Measurements from ENCODE around the gene PANX1. TPM values are rescaled to one million over a fixed set of nuclear protein-coding genes. Genes with fewer than 3 reads are reported as not detected.
A peak's percentile ranks its signal among the peaks of the same experiment; 100 is the strongest.

The PANX1 gene
- total RNA-seq, 1 experiment from 2014 or later = 39.0 TPM

DNA sequence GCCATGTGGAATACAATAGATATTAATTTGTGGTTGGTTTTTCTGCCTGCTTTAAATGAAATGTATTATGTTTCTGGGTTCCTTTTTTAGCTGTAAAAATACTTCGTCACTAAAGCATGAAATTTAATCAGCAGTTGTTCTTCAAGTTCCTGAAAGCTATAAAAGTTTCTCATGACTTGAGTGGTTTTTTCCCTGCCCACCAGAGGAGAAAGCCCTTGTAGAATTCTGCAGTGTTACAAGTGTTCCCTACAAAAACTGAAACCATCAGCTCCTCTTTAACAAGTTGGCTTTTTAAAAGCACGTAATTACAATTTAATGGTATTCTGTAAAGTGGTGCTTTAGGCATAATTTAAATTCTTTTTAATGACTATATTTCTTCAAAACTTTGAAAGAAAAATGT lies 56.2 kb downstream of the PANX1 start:
- no peak overlapping the region for H3K27ac ChIP-seq (ENCODE audit: low read depth, low read length, poor library complexity, severe bottlenecking)
- intact Hi-C loops (cut with micrococcal nuclease; ENCODE audit: unreplicated experiment) = loop anchor here (2.0 kb wide), 1 partner anchor 232 kb away; no protein-coding TSS in a partner anchor

DNA sequence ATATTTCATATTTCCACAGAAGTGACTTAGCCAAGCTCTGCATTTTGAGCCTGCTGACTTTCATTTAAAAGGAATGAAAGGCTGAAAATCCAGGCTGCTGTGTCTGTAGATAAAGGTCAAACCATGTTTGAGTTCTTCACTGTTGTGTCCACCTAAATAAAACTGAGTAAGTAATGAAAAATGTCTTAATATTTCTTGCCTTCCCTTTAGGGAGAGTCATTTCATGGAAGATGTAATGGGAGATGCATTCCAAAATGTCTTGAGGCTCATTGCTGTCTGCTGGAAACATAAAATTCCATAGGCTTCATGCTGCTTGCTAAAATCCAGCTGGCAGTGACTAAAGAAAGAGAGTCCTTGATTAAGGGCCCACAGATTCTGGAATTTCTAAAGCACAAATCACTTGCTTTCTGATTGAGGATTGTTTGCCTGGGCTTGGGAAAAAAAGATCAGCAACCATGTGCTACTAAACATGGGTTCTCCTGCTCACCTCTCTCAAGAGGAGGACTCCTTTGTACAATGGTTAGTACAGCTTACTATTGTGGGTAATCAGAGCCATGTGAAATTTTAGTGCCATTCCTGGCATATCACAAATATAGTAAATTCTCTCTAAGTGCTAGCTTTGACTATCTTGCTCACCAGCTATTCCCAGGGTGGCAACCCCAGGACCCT lies 56.9 kb downstream of the PANX1 start:
- Histone ChIP-seq H3K9me3 (ENCODE audit: low read depth, low read length, poor library complexity, severe bottlenecking) (no peaks in the 10 kb centered on the region), H3K4me1 (ENCODE audit: insufficient read depth, low read length, poor library complexity, severe bottlenecking) (peaks cover 16% of the 10 kb centered on the region), H3K27me3 (replicated peaks; ENCODE audit: insufficient read depth, low read depth, low read length, poor library complexity) (no peaks in the 10 kb centered on the region), H3K36me3 (ENCODE audit: insufficient read depth, low read length, poor library complexity, severe bottlenecking) (peaks cover 9% of the 10 kb centered on the region), H3K27ac (ENCODE audit: low read depth, low read length, poor library complexity, severe bottlenecking) (no peak overlapping the region), H3K4me3 (ENCODE audit: low read depth, low read length, poor library complexity, severe bottlenecking) (no peak overlapping the region)
- ChIA-PET CTCF (no interaction called here), POLR2A (ENCODE audit: low non-redundant PET) (no interaction called here)
- no TSS peak for BruUV-seq (replicated peaks)
- DNase-seq (ENCODE audit: low spot score) = no peak
- intact Hi-C loops (cut with micrococcal nuclease; ENCODE audit: unreplicated experiment) = loop anchor here (2.0 kb wide), 1 partner anchor 231 kb away; no protein-coding TSS in a partner anchor
- TF ChIP-seq, protein P1, sequence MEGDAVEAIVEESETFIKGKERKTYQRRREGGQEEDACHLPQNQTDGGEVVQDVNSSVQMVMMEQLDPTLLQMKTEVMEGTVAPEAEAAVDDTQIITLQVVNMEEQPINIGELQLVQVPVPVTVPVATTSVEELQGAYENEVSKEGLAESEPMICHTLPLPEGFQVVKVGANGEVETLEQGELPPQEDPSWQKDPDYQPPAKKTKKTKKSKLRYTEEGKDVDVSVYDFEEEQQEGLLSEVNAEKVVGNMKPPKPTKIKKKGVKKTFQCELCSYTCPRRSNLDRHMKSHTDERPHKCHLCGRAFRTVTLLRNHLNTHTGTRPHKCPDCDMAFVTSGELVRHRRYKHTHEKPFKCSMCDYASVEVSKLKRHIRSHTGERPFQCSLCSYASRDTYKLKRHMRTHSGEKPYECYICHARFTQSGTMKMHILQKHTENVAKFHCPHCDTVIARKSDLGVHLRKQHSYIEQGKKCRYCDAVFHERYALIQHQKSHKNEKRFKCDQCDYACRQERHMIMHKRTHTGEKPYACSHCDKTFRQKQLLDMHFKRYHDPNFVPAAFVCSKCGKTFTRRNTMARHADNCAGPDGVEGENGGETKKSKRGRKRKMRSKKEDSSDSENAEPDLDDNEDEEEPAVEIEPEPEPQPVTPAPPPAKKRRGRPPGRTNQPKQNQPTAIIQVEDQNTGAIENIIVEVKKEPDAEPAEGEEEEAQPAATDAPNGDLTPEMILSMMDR (conservative IDR thresholded peaks at IDR 0.05; ENCODE audit: low read depth, low read length) = no peak
- TF ChIP-seq EZH2 (IDR thresholded peaks at IDR 0.05; ENCODE audit: borderline replicate concordance, low read depth, low read length, poor library complexity, severe bottlenecking) = no peak

More for the DNA sequence above, 56.2 kb downstream of the PANX1 start:
- Histone ChIP-seq H3K4me3 (ENCODE audit: low read depth, low read length, poor library complexity, severe bottlenecking) (no peak overlapping the region), H3K9me3 (ENCODE audit: low read depth, low read length, poor library complexity, severe bottlenecking) (no peaks in the 10 kb centered on the region), H3K4me1 (ENCODE audit: insufficient read depth, low read length, poor library complexity, severe bottlenecking) (peaks cover 16% of the 10 kb centered on the region), H3K36me3 (ENCODE audit: insufficient read depth, low read length, poor library complexity, severe bottlenecking) (peaks cover 15% of the 10 kb centered on the region), H3K27me3 (replicated peaks; ENCODE audit: insufficient read depth, low read depth, low read length, poor library complexity) (no peaks in the 10 kb centered on the region)
- no TSS peak for BruUV-seq (replicated peaks)
- CTCF ChIA-PET = interaction anchor here (1.0 kb wide), 1 partner anchor 264 kb away, joined by 5 read pairs; no protein-coding TSS in a partner anchor
- TF ChIP-seq, protein P1 (conservative IDR thresholded peaks at IDR 0.05; ENCODE audit: low read depth, low read length) = no peak
- no peak for TF ChIP-seq EZH2 (IDR thresholded peaks at IDR 0.05; ENCODE audit: borderline replicate concordance, low read depth, low read length, poor library complexity, severe bottlenecking)
- DNase-seq (ENCODE audit: low spot score) = peak; percentile 55
- POLR2A ChIA-PET (ENCODE audit: low non-redundant PET) = no interaction called here

DNA sequence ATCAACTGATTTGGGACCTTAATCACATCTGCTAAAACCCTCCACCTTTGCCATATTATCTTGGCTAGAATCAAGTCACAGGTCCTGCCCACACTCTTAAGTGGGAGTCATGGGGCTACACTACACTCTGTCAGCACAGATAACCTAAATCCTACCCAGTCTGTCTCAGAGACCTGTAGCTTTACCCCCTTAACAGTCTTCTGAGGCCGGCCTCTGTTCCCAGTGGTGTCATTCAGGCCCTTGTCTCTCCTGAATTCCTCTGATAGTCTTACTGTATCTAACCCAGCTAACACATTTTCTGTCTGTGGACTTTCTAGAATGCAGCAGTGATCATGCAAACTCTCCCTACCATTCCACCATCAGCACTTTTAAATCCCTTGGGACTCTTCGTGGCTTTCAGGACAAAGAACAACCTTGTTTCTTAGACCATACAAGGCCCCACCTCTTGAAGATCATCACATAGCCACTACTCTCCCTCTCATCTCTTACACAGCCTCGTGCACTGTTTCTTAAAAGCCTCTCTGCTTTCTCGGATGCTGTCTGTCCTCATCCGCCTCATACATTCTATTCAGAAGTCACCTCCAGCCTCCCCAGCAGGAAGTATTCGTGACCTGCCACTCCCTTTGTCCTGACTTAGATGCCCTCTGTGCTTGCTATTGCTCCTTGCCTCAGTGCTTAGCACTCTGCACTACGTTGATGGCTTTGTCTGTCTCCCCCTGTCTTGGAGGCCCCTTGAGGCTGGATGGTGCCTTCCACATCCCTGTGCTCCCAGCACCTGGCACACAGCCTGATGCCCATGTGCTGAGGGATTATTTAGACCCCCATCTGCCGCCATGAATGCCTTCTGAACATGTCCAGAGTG lies 57.9 kb downstream of the PANX1 start:
- intact Hi-C loops (cut with micrococcal nuclease; ENCODE audit: unreplicated experiment) = no loop called here

More for the DNA sequence above, 57.9 kb downstream of the PANX1 start:
- POLR2A ChIA-PET (ENCODE audit: low non-redundant PET) = no interaction called here
- no peaks in the 10 kb centered on the region for H3K27me3 ChIP-seq (replicated peaks; ENCODE audit: insufficient read depth, low read depth, low read length, poor library complexity)
- CTCF ChIA-PET = no interaction called here
- BruUV-seq (replicated peaks) = no TSS peak
- no peak for TF ChIP-seq EZH2 (IDR thresholded peaks at IDR 0.05; ENCODE audit: borderline replicate concordance, low read depth, low read length, poor library complexity, severe bottlenecking)
- TF ChIP-seq, protein P1 (conservative IDR thresholded peaks at IDR 0.05; ENCODE audit: low read depth, low read length) = no peak
- H3K9me3 ChIP-seq (ENCODE audit: low read depth, low read length, poor library complexity, severe bottlenecking) = no peaks in the 10 kb centered on the region
- no peak overlapping the region for H3K27ac ChIP-seq (ENCODE audit: low read depth, low read length, poor library complexity, severe bottlenecking)
- peaks cover 16% of the 10 kb centered on the region for H3K4me1 ChIP-seq (ENCODE audit: insufficient read depth, low read length, poor library complexity, severe bottlenecking)
- H3K36me3 ChIP-seq (ENCODE audit: insufficient read depth, low read length, poor library complexity, severe bottlenecking) = no peaks in the 10 kb centered on the region
- no peak overlapping the region for H3K4me3 ChIP-seq (ENCODE audit: low read depth, low read length, poor library complexity, severe bottlenecking)
- DNase-seq (ENCODE audit: low spot score) = no peak

All from A673 (cell line).